ENCODE results near the gene SH3GL1. TPM values are rescaled to one million over a fixed set of nuclear protein-coding genes. Genes with fewer than 3 reads are reported as not detected.

SH3GL1 gene
- polyA plus RNA-seq, 3 donors = 14.0 to 33.9 (median 15.0) TPM

- no peak for DNase-seq
- H3K36me3 Mint-ChIP-seq = peaks cover 28 to 76% of the 10 kb centered on the region in 2 donors
- Histone ChIP-seq H3K4me3 (replicated peaks in 1 of 3; ENCODE audit: low read depth in 2 of 3, low read length in 3 of 3) (no peak overlapping the region), H2AFZ (ENCODE audit: insufficient read depth, low read depth, low read length, poor library complexity, severe bottlenecking) (no peak overlapping the region), H3K9me3 (replicated peaks in 1 of 2; ENCODE audit: control insufficient read depth in 1 of 2, insufficient read depth in 1 of 2, low read length in 2 of 2) (no peaks in the 10 kb centered on the region), H3K9ac (ENCODE audit: insufficient read depth, low read length, poor library complexity, severe bottlenecking) (no peak overlapping the region), H3K27me3 (ENCODE audit: control insufficient read depth in 2 of 2, insufficient read depth in 2 of 2, low read length in 2 of 2) (no peaks in the 10 kb centered on the region), H4K20me1 (ENCODE audit: insufficient read depth, low read length) (peaks cover 45% of the 10 kb centered on the region), H3K4me1 (ENCODE audit: control insufficient read depth in 1 of 2, insufficient read depth in 2 of 2, low read length in 2 of 2) (no peaks in the 10 kb centered on the region), H3K36me3 (replicated peaks in 1 of 2; ENCODE audit: control insufficient read depth in 1 of 2, insufficient read depth in 2 of 2, low read length in 2 of 2) (peaks cover 56 to 78% of the 10 kb centered on the region in 2 donors), H3K4me2 (replicated peaks; ENCODE audit: extremely low read depth, low read length, poor library complexity, severe bottlenecking) (no peak overlapping the region), H3K79me2 (ENCODE audit: insufficient read depth, low read length) (no peaks in the 10 kb centered on the region), H3K27ac (ENCODE audit: low read depth in 1 of 2, low read length in 2 of 2) (no peak overlapping the region)
- no peaks in the 10 kb centered on the region for H3K4me1 Mint-ChIP-seq
- WGBS (ENCODE audit: insufficient coverage) = 91% methylated on average over 12 of the region's 16 CpGs
- intact Hi-C loops (cut with micrococcal nuclease) = no loop called here
- TF ChIP-seq CTCF (IDR thresholded peaks at IDR 0.05) = no peak
- no peak overlapping the region for H3K4me3 Mint-ChIP-seq
- H3K9me3 Mint-ChIP-seq = no peaks in the 10 kb centered on the region
- peaks cover 0 to 2% (median 0%) of the 10 kb centered on the region in 3 donors for H3K27me3 Mint-ChIP-seq (ENCODE audit: low read depth in 3 of 3)
- peak overlapping the region in 3 of 7 donors; percentile 4 to 50 (median 6) for H3K27ac Mint-ChIP-seq
Measured at GRCh38 chr19:4357921-4358326, 42.4 kb downstream of the SH3GL1 start.

- no peaks in the 10 kb centered on the region for H3K9me3 Mint-ChIP-seq
- no peak overlapping the region for H3K4me3 Mint-ChIP-seq
- no peak for DNase-seq
Measured at GRCh38 chr19:4357095-4357797, 43.1 kb downstream of the SH3GL1 start.

More at GRCh38 chr19:4357095-4357797, 43.1 kb downstream of the SH3GL1 start:
- peaks cover 42% of the 10 kb centered on the region for H4K20me1 ChIP-seq (ENCODE audit: insufficient read depth, low read length)
- Mint-ChIP-seq H3K4me1 (no peaks in the 10 kb centered on the region), H3K27ac (peak overlapping the region in 1 of 7 donors; percentile 50), H3K36me3 (peaks cover 25 to 69% of the 10 kb centered on the region in 2 donors), H3K27me3 (ENCODE audit: low read depth in 3 of 3) (peaks cover 0 to 2% (median 0%) of the 10 kb centered on the region in 3 donors)
- TF ChIP-seq CTCF (IDR thresholded peaks at IDR 0.05) = no peak
- H3K79me2 ChIP-seq (ENCODE audit: insufficient read depth, low read length) = no peaks in the 10 kb centered on the region
- H3K36me3 ChIP-seq (replicated peaks in 1 of 2; ENCODE audit: control insufficient read depth in 1 of 2, insufficient read depth in 2 of 2, low read length in 2 of 2) = peaks cover 49 to 71% of the 10 kb centered on the region in 2 donors
- H3K27me3 ChIP-seq (ENCODE audit: control insufficient read depth in 2 of 2, insufficient read depth in 2 of 2, low read length in 2 of 2) = no peaks in the 10 kb centered on the region
- H3K9ac ChIP-seq (ENCODE audit: insufficient read depth, low read length, poor library complexity, severe bottlenecking) = no peak overlapping the region
- intact Hi-C loops (cut with micrococcal nuclease) = no loop called here
- H3K4me2 ChIP-seq (replicated peaks; ENCODE audit: extremely low read depth, low read length, poor library complexity, severe bottlenecking) = no peak overlapping the region
- no peak overlapping the region for H3K27ac ChIP-seq (ENCODE audit: low read depth in 1 of 2, low read length in 2 of 2)
- no peak overlapping the region for H3K4me3 ChIP-seq (replicated peaks in 1 of 3; ENCODE audit: low read depth in 2 of 3, low read length in 3 of 3)
- H2AFZ ChIP-seq (ENCODE audit: insufficient read depth, low read depth, low read length, poor library complexity, severe bottlenecking) = no peak overlapping the region
- 93% methylated on average over 14 of the region's 23 CpGs for WGBS (ENCODE audit: insufficient coverage)
- H3K9me3 ChIP-seq (replicated peaks in 1 of 2; ENCODE audit: control insufficient read depth in 1 of 2, insufficient read depth in 1 of 2, low read length in 2 of 2) = no peaks in the 10 kb centered on the region
- no peaks in the 10 kb centered on the region for H3K4me1 ChIP-seq (ENCODE audit: control insufficient read depth in 1 of 2, insufficient read depth in 2 of 2, low read length in 2 of 2)
